ENCODE measurements around the gene TXLNG. TPM values are rescaled to one million over a fixed set of nuclear protein-coding genes. Genes with fewer than 3 reads are reported as not detected.

The TXLNG gene
- total and polyA plus RNA-seq, 9 donors = 14.0 to 27.7 (median 20.2) TPM

DNA sequence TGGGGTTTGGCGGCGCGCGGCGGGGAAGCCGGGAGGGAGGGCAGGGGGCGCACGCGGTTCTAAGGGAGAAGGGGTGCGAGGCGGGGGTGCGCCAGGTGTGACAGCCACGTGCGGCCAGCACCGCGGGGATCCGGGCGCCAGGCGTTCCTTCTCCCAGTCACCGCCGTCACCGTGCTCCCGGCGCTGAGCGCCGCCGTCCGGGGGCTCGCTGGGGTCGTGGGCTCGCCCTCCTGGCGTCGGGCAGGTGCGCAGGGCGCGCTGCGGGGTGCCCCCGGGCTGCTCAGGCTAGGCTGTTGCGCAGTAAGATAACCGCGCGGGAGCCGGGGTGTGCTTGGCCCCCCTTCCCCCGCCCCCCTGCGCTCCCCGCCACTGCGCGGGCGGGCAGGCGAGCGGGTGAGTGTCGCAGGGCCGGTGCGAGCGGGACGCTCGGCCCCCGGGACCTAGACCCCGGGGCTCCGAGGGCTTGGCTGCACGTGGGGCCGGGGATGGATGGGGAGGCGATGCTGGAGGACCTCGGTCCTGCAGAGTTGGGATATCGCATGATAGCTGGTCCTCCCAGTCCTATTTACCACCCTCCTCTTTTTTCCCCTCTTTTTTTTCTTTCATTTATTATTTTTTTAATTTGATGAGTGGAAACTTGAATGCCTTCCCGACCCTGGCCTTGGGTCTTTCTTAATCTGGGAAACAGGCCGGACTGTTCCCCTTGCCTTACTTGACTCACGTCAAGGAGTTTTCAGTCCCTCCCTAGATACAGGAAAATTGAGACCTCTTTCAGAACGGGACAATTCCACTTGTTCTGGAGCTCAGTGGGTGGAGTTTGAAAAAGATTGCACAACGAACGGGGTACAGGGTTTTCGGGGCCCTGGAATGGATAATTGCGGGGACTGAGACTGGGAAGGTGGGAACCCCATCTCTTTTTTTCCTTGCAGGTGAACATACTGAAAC lies 797 bp downstream of the TXLNG start:
- Histone ChIP-seq H3K36me3 (no peaks in the 10 kb centered on the region), H3K4me3 (peak overlapping the region; percentile 63), H3K27me3 (no peaks in the 10 kb centered on the region), H3K27ac (peak overlapping the region; percentile 71 to 94), H3K4me1 (ENCODE audit: insufficient read depth) (peaks cover 3% of the 10 kb centered on the region), H3K9me3 (no peaks in the 10 kb centered on the region)
- intact Hi-C loops (cut with DNase I) = loop anchor here in 1 of 4 donors (5.0 kb wide), 1 partner anchor 70 kb away; the partner anchor contains the start of gene SYAP1
- peak; percentile 41 to 70 (median 68) for DNase-seq
- TF ChIP-seq EP300 (IDR thresholded peaks at IDR 0.05) (no peak), POLR2A (IDR thresholded peaks at IDR 0.05) (no peak)
- TF ChIP-seq, protein P1, sequence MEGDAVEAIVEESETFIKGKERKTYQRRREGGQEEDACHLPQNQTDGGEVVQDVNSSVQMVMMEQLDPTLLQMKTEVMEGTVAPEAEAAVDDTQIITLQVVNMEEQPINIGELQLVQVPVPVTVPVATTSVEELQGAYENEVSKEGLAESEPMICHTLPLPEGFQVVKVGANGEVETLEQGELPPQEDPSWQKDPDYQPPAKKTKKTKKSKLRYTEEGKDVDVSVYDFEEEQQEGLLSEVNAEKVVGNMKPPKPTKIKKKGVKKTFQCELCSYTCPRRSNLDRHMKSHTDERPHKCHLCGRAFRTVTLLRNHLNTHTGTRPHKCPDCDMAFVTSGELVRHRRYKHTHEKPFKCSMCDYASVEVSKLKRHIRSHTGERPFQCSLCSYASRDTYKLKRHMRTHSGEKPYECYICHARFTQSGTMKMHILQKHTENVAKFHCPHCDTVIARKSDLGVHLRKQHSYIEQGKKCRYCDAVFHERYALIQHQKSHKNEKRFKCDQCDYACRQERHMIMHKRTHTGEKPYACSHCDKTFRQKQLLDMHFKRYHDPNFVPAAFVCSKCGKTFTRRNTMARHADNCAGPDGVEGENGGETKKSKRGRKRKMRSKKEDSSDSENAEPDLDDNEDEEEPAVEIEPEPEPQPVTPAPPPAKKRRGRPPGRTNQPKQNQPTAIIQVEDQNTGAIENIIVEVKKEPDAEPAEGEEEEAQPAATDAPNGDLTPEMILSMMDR (IDR thresholded peaks at IDR 0.05) = no peak
- WGBS, 3 donors = 3 to 5% (median 4%) methylated on average over 37 to 73 of the region's 73 CpGs

DNA sequence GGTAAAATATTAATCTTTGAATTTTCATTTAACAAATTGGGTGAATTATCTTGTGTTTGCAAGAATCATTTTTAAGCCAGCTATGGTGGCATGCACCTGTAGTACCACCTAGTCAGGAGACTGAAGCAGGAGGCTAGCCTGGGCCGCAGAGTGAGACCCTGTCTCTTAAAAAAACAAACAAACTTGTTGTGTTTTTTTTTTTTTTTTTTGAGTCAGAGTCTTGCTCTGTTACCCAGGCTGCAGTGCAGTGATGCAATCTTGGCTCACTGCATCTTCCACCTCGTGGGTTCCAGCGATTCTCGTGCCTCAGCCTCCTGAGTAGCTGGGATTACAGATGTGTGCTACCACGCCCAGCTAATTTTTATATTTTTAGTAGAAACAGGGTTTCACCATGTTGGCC lies 2.2 kb downstream of the TXLNG start:
- intact Hi-C loops (cut with DNase I) = loop anchor here in 1 of 4 donors (5.0 kb wide), 1 partner anchor 71 kb away; the partner anchor contains the start of gene SYAP1
- 70 to 81% (median 75%) methylated on average over 5 of the region's 5 CpGs for WGBS, 3 donors
- H3K4me3 ChIP-seq = no peak overlapping the region
- H3K27me3 ChIP-seq = no peaks in the 10 kb centered on the region
- peak in 3 of 5 donors; percentile 18 to 60 (median 27) for DNase-seq
- H3K27ac ChIP-seq = no peak overlapping the region
- peaks cover 3% of the 10 kb centered on the region for H3K4me1 ChIP-seq (ENCODE audit: insufficient read depth)
- TF ChIP-seq, protein P1 (IDR thresholded peaks at IDR 0.05) = no peak
- TF ChIP-seq EP300 (IDR thresholded peaks at IDR 0.05) (no peak), POLR2A (IDR thresholded peaks at IDR 0.05) (no peak)
- H3K36me3 ChIP-seq = no peaks in the 10 kb centered on the region
- H3K9me3 ChIP-seq = no peaks in the 10 kb centered on the region

- intact Hi-C loops (cut with DNase I) = no loop called here
- 92 to 99% (median 93%) methylated on average over 4 of the region's 4 CpGs for WGBS, 3 donors
Observed at GRCh38 chrX:16796298-16796697, 10.0 kb downstream of the TXLNG start.

DNA sequence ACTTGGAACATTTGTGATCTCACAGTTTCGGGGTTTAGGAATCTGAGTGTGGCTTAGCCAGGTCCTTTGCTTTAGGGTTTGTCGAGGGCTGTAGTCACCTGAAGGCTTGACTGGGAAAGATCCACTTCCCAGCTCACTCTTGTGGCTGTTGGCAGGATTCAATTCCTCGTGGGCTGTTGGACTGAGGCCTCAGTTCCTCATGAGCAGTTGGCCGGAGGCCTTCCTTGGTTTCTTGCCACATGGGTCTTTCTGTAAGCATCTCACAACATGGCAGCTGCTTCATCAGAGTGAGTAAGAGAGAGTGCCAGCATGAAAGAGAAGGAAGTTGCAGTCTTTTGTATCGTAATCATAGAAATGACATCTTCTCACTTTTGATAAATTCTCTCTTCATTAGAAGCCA lies 11.1 kb downstream of the TXLNG start:
- DNase-seq = peak in 1 of 5 donors; percentile 27
- intact Hi-C loops (cut with DNase I) = no loop called here
- no peaks in the 10 kb centered on the region for H3K4me1 ChIP-seq (ENCODE audit: insufficient read depth)
- H3K27ac ChIP-seq = no peak overlapping the region
- no peak overlapping the region for H3K4me3 ChIP-seq
- H3K36me3 ChIP-seq = no peaks in the 10 kb centered on the region
- no peaks in the 10 kb centered on the region for H3K9me3 ChIP-seq
- no peaks in the 10 kb centered on the region for H3K27me3 ChIP-seq
- TF ChIP-seq POLR2A (IDR thresholded peaks at IDR 0.05) (no peak), EP300 (IDR thresholded peaks at IDR 0.05) (no peak)
- TF ChIP-seq, protein P1 (IDR thresholded peaks at IDR 0.05) = no peak
- 85 to 89% (median 87%) methylated on average over 5 of the region's 5 CpGs for WGBS, 3 donors

More at GRCh38 chrX:16796298-16796697, 10.0 kb downstream of the TXLNG start:
- no peak for TF ChIP-seq EP300 (IDR thresholded peaks at IDR 0.05)
- TF ChIP-seq, protein P1 (IDR thresholded peaks at IDR 0.05) = no peak
- TF ChIP-seq POLR2A (IDR thresholded peaks at IDR 0.05) = no peak
- H3K9me3 ChIP-seq = no peaks in the 10 kb centered on the region
- no peaks in the 10 kb centered on the region for H3K27me3 ChIP-seq
- H3K4me1 ChIP-seq (ENCODE audit: insufficient read depth) = no peaks in the 10 kb centered on the region
- no peak for DNase-seq
- H3K27ac ChIP-seq = no peak overlapping the region
- H3K4me3 ChIP-seq = no peak overlapping the region
- H3K36me3 ChIP-seq = no peaks in the 10 kb centered on the region

All from ovary (tissue), 9 donors.